Fibroblast of pulmonary artery (primary cell): ENCODE data around the gene ZNF276.

Experiments
- DNase-seq: peaks from one replicate; pipeline ENCODE4 v3.0.0-alpha.2; 2010; ENCODE audit warnings: low read depth
- H3K4me3 ChIP-seq: replicated peaks from 2 replicates; pipeline ENCODE4 v1.5.1; 2011; ENCODE audit warnings: low read depth, mild to moderate bottlenecking, control low read depth, low read length, moderate library complexity
- TF ChIP-seq, protein P1 (sequence below): IDR thresholded peaks from 2 replicates; pipeline ENCODE4 v1.5.1; 2011; ENCODE audit warnings: mild to moderate bottlenecking, control low read depth, low read length, inconsistent platforms; ENCODE audit errors: missing control alignments

Gene ZNF276

DNA sequence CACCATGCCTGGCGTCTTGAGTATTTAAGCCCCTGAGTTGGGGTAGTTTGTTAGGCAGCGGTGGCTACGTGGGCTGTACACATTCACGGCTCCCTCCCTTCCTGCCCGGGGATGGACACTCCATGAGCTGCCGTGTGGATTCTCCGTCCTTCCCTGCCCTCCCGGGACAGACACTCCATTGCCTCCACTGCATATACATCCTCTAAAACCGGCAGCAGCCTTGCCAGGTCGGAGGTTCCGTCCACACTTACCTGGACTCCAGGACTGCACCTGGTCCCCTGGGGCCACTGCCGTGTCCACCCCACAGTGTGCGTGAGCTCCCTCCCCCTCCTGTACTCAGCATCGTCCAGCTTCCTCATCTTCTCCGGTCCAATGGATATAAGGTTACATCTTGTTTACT lies 16.3 kb upstream of the ZNF276 start:
- TF ChIP-seq, protein P1, sequence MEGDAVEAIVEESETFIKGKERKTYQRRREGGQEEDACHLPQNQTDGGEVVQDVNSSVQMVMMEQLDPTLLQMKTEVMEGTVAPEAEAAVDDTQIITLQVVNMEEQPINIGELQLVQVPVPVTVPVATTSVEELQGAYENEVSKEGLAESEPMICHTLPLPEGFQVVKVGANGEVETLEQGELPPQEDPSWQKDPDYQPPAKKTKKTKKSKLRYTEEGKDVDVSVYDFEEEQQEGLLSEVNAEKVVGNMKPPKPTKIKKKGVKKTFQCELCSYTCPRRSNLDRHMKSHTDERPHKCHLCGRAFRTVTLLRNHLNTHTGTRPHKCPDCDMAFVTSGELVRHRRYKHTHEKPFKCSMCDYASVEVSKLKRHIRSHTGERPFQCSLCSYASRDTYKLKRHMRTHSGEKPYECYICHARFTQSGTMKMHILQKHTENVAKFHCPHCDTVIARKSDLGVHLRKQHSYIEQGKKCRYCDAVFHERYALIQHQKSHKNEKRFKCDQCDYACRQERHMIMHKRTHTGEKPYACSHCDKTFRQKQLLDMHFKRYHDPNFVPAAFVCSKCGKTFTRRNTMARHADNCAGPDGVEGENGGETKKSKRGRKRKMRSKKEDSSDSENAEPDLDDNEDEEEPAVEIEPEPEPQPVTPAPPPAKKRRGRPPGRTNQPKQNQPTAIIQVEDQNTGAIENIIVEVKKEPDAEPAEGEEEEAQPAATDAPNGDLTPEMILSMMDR, result no peak
- no peak overlapping the region for H3K4me3 ChIP-seq
- DNase-seq, result no peak

DNA sequence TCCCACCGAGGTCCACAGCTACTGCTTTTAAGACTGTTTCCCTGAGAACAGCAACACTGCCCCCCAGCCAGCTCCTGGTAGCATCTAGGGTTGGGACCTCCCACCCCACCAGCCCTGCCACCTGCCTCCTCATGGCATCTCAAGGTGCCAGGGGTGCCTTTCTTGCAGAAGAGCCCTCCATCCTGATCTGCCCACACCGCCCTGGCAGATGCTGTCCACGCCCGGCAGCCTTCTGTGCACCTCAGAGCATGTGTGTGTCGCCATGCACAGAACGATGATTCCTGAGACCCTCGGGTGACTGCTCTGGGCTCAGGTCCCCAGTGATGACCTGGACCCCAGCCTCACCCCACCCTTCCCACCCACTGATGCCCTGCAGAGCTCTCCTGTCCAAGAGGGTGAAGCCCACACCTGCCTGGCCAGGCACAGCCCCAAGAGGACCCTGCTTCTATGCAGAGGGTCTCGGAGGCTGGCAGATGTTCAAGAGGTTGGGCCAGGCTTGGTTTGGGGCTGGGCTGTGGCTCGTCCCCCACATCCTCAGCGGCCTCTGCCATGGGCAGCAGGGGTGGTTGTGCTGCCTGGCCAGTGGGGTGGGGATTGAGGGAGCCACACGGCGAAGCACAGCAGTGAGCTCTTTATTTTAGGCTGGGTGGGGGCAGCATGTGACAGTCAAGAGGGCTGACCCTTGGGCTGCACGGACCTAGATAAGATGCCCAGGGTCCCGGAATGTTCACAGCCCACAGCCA lies 14.6 kb upstream of the ZNF276 start:
- DNase-seq, result no peak
- no peak overlapping the region for H3K4me3 ChIP-seq
- TF ChIP-seq, protein P1, result no peak

DNA sequence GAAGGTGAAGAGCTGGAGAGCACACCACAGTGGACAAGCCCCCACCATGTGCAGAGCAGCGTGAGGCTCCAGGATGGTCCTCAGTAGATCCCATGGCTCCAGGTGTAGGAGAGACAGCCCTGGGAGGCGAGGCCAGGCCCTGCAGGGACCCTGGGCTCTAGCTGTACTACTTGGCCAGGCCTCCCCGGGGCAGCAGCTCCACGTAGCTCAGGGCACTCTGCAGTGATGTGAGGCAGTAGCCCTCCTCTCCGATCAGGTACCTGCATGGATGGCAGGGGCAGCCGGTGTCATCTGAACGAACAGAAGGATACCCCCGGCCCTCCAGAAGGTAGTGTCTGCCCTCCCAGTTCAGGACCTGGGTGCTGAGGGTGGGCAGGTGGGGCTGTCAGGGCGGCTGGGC lies 13.6 kb upstream of the ZNF276 start:
- no peak for DNase-seq
- TF ChIP-seq, protein P1, result no peak
- no peak overlapping the region for H3K4me3 ChIP-seq

DNA sequence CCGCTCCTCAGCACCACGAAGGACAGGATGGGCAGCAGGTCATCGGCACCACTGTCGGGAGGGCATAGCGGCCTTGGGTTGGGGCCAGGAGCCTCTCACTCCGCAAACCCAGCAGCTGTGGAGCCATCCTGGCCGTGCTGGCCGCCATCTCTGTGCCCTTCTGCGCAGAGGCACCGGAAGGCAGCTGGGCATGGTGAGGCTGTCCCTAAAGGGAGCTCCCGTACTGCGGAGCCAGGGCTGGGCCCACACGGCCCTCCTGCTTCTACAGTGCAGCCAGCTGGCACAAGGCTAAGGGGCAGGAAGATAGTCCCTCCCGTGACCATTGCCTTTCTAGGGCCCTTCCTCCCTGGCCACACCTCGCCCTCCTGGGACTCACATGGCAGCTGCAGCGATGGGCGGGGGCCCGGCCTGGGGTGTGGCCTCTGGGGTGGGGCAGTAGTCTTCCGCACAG lies 12.8 kb upstream of the ZNF276 start:
- DNase-seq, result no peak
- TF ChIP-seq, protein P1, result no peak
- H3K4me3 ChIP-seq, result no peak overlapping the region

DNA sequence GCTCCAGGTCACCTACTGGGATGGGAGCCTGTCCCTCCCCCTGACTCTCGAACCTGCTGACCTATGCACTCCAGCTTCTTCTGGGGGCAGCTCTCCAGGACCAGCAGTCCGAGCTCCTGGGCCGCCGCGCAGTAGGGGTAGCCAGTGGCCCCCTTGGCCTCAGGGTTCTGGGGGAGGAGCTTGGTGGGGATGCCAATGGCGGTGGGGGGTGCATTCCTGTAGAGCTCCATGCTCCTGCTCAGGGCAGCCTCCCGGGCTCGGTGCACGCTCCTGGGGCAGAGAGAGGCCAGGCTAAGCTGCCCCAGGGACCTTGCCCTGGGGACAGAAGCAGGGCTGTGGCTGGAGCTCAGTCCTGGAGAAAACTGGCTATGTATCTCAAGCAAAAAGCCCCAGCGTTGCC lies 12.2 kb upstream of the ZNF276 start:
- TF ChIP-seq, protein P1, result no peak
- no peak overlapping the region for H3K4me3 ChIP-seq
- no peak for DNase-seq

DNA sequence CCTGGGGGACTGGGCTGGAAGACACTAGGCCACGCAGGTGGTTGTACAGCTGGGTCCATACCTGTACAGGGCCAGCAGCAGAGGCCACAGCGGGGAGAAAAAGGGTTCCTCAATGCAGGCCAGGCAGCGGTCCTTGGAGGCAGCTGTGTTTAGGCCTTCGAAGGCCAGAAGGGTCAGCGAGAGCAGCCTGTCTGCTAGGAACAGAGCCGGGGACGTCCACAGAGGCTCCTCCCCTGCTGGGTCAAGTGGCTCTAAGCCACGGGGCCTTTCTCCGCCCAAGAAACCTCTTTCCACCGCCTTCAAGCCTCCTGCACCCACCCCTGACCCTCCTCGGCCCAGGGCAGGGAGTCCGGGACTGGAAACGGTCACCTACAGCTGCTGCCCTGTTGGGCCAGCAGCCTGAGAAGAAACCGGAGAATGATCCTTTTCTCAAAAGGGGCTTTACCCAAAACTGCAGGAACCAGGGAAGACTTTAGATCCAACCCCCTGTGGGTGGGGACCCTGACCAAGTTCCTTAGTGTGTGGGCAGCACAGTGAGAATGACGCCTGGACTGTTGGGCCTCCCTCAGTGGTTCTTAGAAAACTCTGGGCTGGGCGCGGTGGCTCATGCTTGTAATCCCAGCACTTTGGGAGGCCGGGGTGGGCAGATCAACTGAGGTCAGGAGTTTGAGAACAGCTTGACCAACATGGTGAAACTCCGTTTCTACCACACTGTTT lies 11.5 kb upstream of the ZNF276 start:
- no peak overlapping the region for H3K4me3 ChIP-seq
- DNase-seq, result no peak
- TF ChIP-seq, protein P1, result no peak
